Measurements from ENCODE around the gene NCAM1. TPM values are rescaled to one million over a fixed set of nuclear protein-coding genes. Genes with fewer than 3 reads are reported as not detected.
A peak's percentile ranks its signal among the peaks of the same experiment; 100 is the strongest.

The NCAM1 gene
- total RNA-seq, 6 experiments from 2014 or later, result 1.2 to 2.4 (median 1.8) TPM

GRCh38 chr11:112961751-112962578, 745 bp downstream of the NCAM1 start:
- 3% methylated on average over 16 of the region's 82 CpGs for WGBS (ENCODE audit: insufficient coverage, low coverage, low lambda C conversion rate, missing lambda C conversion rate)
- H3K27ac ChIP-seq, result no peak overlapping the region
- intact Hi-C loops (cut with DNase I), result no loop called here
- TF ChIP-seq CTCF (IDR thresholded peaks at IDR 0.05) (no peak), POLR2A (IDR thresholded peaks at IDR 0.05) (no peak)
- peak; percentile 16 to 31 (median 28) for ATAC-seq
- H3K4me1 ChIP-seq, result peaks cover 0 to 12% (median 0%) of the 10 kb centered on the region in 4 donors
- H3K9me3 ChIP-seq, result no peaks in the 10 kb centered on the region
- peak in 2 of 3 donors; percentile 24 to 49 for DNase-seq
- peaks cover 0 to 42% of the 10 kb centered on the region in 2 donors for H3K27me3 ChIP-seq
- H3K36me3 ChIP-seq, result no peaks in the 10 kb centered on the region
- H3K4me3 ChIP-seq, result peak overlapping the region; percentile 23 to 46 (median 31)

- Histone ChIP-seq H3K4me3 (peak overlapping the region; percentile 18 to 46 (median 31)), H3K27me3 (peaks cover 0 to 42% of the 10 kb centered on the region in 2 donors)
These were observed 1.6 kb downstream of the NCAM1 start for GRCh38 chr11:112962579-112963367.

GRCh38 chr11:112963368-112963955, 2.2 kb downstream of the NCAM1 start:
- H3K9me3 ChIP-seq, result no peaks in the 10 kb centered on the region
- no peaks in the 10 kb centered on the region for H3K36me3 ChIP-seq
- TF ChIP-seq POLR2A (IDR thresholded peaks at IDR 0.05) (no peak), CTCF (IDR thresholded peaks at IDR 0.05) (no peak)
- 19% methylated on average over 10 of the region's 48 CpGs for WGBS (ENCODE audit: insufficient coverage, low coverage, low lambda C conversion rate, missing lambda C conversion rate)
- DNase-seq (no peak), ATAC-seq (peak in 1 of 4 donors; percentile 26)
- H3K4me1 ChIP-seq, result peaks cover 0 to 12% (median 0%) of the 10 kb centered on the region in 4 donors
- no peak overlapping the region for H3K27ac ChIP-seq
- peak overlapping the region in 2 of 3 donors; percentile 18 to 37 for H3K4me3 ChIP-seq
- intact Hi-C loops (cut with DNase I), result no loop called here
- peaks cover 0 to 42% of the 10 kb centered on the region in 2 donors for H3K27me3 ChIP-seq

More at GRCh38 chr11:112962579-112963367, 1.6 kb downstream of the NCAM1 start:
- intact Hi-C loops (cut with DNase I), result no loop called here
- TF ChIP-seq POLR2A (IDR thresholded peaks at IDR 0.05), result no peak
- no peak for TF ChIP-seq CTCF (IDR thresholded peaks at IDR 0.05)
- WGBS (ENCODE audit: insufficient coverage, low coverage, low lambda C conversion rate, missing lambda C conversion rate), result under 1% methylated on average over 35 of the region's 67 CpGs
- Histone ChIP-seq H3K4me1 (peaks cover 0 to 12% (median 0%) of the 10 kb centered on the region in 4 donors), H3K9me3 (no peaks in the 10 kb centered on the region), H3K27ac (no peak overlapping the region), H3K36me3 (no peaks in the 10 kb centered on the region)
- ATAC-seq, result peak; percentile 60 to 68 (median 64)
- DNase-seq, result peak; percentile 27 to 54 (median 48)

GRCh38 chr11:112965656-112966055, 4.4 kb downstream of the NCAM1 start:
- 45% methylated on average over 4 of the region's 4 CpGs for WGBS (ENCODE audit: insufficient coverage, low coverage, low lambda C conversion rate, missing lambda C conversion rate)
- ATAC-seq, result no peak
- peaks cover 0 to 12% (median 0%) of the 10 kb centered on the region in 4 donors for H3K4me1 ChIP-seq
- intact Hi-C loops (cut with DNase I), result no loop called here
- no peak overlapping the region for H3K27ac ChIP-seq
- no peak overlapping the region for H3K4me3 ChIP-seq
- no peak for DNase-seq
- TF ChIP-seq CTCF (IDR thresholded peaks at IDR 0.05), result no peak
- no peak for TF ChIP-seq POLR2A (IDR thresholded peaks at IDR 0.05)
- H3K9me3 ChIP-seq, result no peaks in the 10 kb centered on the region
- no peaks in the 10 kb centered on the region for H3K36me3 ChIP-seq
- H3K27me3 ChIP-seq, result peaks cover 0 to 31% of the 10 kb centered on the region in 2 donors

Measured in right lobe of liver (tissue), 6 donors.